Activated naive CD8-positive, alpha-beta T cell treated with anti-CD3 and anti-CD28 coated beads, Interleukin-2, amount 50 U/mL, for 24 hours (primary cell): ENCODE measurements around the gene SLC25A10.

Experiments
- ATAC-seq: fragments of 150-1000 bp; cut with Tn5 transposase; one replicate; pipeline ENCODE4 v1.10.0; 2021
- DNase-seq: peaks from one replicate; pipeline ENCODE4 v3.0.0; 2021
- H3K27ac Mint-ChIP-seq: one replicate; pipeline ENCODE4 v1.8.0; 2021; ENCODE audit warnings: mild to moderate bottlenecking, mixed read lengths
- H3K27me3 Mint-ChIP-seq: one replicate; pipeline ENCODE4 v1.8.0; 2021; ENCODE audit warnings: mixed read lengths
- H3K36me3 Mint-ChIP-seq: one replicate; pipeline ENCODE4 v1.8.0; 2021; ENCODE audit warnings: low read depth, mixed read lengths
- H3K4me1 Mint-ChIP-seq: one replicate; pipeline ENCODE4 v1.8.0; 2021; ENCODE audit warnings: mixed read lengths
- H3K4me3 Mint-ChIP-seq: one replicate; pipeline ENCODE4 v1.8.0; 2021; ENCODE audit warnings: mild to moderate bottlenecking, moderate library complexity, mixed read lengths
- H3K9me3 Mint-ChIP-seq: one replicate; pipeline ENCODE4 v1.8.0; 2021; ENCODE audit warnings: mixed read lengths

SLC25A10 gene

DNA sequence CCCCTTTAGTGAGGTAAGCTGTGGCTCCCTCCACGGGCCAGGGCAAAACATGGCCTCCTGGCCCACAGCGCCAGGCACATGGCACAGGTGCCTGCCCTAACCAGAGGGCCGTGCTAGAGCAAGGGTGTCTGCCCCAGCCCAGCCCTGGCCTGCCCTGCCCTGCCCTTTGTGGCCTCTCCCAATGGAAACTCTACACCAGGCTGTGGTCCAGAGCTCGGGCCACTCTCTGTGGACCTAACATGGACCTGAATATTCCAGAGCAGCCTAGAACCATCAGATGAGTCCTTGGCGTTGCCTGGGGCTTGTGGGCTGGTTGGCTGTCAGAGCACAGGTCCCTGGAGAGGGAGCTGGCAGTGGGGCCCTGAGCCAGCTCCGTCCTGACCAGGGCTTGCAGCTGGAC is 16.9 kb upstream of the SLC25A10 start:
- Mint-ChIP-seq H3K4me3 (no peak overlapping the region), H3K27ac (no peak overlapping the region), H3K27me3 (no peaks in the 10 kb centered on the region), H3K9me3 (no peaks in the 10 kb centered on the region), H3K4me1 (no peaks in the 10 kb centered on the region), H3K36me3 (peaks cover 29% of the 10 kb centered on the region)
- ATAC-seq = no peak
- no peak for DNase-seq

- peaks cover 3% of the 10 kb centered on the region for H3K4me1 Mint-ChIP-seq
Measured at GRCh38 chr17:81695801-81696200, 16.3 kb upstream of the SLC25A10 start.

DNA sequence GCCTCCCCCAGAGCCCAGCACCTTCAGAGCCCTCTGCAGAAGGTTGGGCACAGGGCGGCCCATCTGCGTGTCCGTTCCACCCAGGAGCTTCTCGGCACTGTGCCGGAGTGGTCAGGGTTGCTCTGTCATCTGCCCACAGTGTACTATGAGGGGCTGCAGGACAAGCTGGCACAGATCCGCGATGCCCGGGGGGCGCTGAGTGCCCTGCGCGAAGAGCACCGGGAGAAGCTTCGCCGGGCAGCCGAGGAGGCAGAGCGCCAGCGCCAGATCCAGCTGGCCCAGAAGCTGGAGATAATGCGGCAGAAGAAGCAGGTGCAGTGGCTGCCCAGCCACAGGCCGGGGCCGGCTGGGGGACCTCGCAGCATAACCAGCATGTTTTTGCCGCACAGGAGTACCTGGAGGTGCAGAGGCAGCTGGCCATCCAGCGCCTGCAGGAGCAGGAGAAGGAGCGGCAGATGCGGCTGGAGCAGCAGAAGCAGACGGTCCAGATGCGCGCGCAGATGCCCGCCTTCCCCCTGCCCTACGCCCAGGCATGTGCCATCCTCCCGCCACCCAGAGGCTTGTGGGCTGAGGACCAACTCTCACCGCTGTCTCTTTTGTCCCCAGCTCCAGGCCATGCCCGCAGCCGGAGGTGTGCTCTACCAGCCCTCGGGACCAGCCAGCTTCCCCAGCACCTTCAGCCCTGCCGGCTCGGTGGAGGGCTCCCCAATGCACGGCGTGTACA is 15.7 kb upstream of the SLC25A10 start:
- Mint-ChIP-seq H3K27me3 (no peaks in the 10 kb centered on the region), H3K27ac (no peak overlapping the region), H3K4me1 (peaks cover 8% of the 10 kb centered on the region), H3K4me3 (no peak overlapping the region), H3K9me3 (no peaks in the 10 kb centered on the region), H3K36me3 (peaks cover 32% of the 10 kb centered on the region)
- DNase-seq (no peak), ATAC-seq (no peak)

More at GRCh38 chr17:81695801-81696200, 16.3 kb upstream of the SLC25A10 start:
- no peak overlapping the region for H3K27ac Mint-ChIP-seq
- peaks cover 29% of the 10 kb centered on the region for H3K36me3 Mint-ChIP-seq
- ATAC-seq (no peak), DNase-seq (no peak)
- no peak overlapping the region for H3K4me3 Mint-ChIP-seq
- no peaks in the 10 kb centered on the region for H3K27me3 Mint-ChIP-seq
- H3K9me3 Mint-ChIP-seq = no peaks in the 10 kb centered on the region

- ATAC-seq (no peak), DNase-seq (no peak)
- Mint-ChIP-seq H3K4me3 (no peak overlapping the region), H3K9me3 (no peaks in the 10 kb centered on the region), H3K27me3 (no peaks in the 10 kb centered on the region), H3K27ac (no peak overlapping the region), H3K36me3 (peaks cover 33% of the 10 kb centered on the region), H3K4me1 (peaks cover 15% of the 10 kb centered on the region)
Measured at GRCh38 chr17:81697261-81698044, 14.6 kb upstream of the SLC25A10 start.

GRCh38 chr17:81700353-81701287 is 11.5 kb upstream of the SLC25A10 start:
- H3K4me3 Mint-ChIP-seq = peak overlapping the region; percentile 90
- DNase-seq (no peak), ATAC-seq (no peak)
- H3K9me3 Mint-ChIP-seq = no peaks in the 10 kb centered on the region
- peaks cover 24% of the 10 kb centered on the region for H3K4me1 Mint-ChIP-seq
- no peaks in the 10 kb centered on the region for H3K27me3 Mint-ChIP-seq
- peak overlapping the region; percentile 8 for H3K27ac Mint-ChIP-seq
- H3K36me3 Mint-ChIP-seq = peaks cover 45% of the 10 kb centered on the region

- peaks cover 52% of the 10 kb centered on the region for H3K36me3 Mint-ChIP-seq
- H3K9me3 Mint-ChIP-seq = no peaks in the 10 kb centered on the region
- DNase-seq = peak; percentile 38
- ATAC-seq = peak; percentile 20
- peaks cover 30% of the 10 kb centered on the region for H3K4me1 Mint-ChIP-seq
- no peaks in the 10 kb centered on the region for H3K27me3 Mint-ChIP-seq
- H3K27ac Mint-ChIP-seq = peak overlapping the region; percentile 95
- H3K4me3 Mint-ChIP-seq = peak overlapping the region; percentile 90
Measured at GRCh38 chr17:81701288-81702071, 10.6 kb upstream of the SLC25A10 start.

DNA sequence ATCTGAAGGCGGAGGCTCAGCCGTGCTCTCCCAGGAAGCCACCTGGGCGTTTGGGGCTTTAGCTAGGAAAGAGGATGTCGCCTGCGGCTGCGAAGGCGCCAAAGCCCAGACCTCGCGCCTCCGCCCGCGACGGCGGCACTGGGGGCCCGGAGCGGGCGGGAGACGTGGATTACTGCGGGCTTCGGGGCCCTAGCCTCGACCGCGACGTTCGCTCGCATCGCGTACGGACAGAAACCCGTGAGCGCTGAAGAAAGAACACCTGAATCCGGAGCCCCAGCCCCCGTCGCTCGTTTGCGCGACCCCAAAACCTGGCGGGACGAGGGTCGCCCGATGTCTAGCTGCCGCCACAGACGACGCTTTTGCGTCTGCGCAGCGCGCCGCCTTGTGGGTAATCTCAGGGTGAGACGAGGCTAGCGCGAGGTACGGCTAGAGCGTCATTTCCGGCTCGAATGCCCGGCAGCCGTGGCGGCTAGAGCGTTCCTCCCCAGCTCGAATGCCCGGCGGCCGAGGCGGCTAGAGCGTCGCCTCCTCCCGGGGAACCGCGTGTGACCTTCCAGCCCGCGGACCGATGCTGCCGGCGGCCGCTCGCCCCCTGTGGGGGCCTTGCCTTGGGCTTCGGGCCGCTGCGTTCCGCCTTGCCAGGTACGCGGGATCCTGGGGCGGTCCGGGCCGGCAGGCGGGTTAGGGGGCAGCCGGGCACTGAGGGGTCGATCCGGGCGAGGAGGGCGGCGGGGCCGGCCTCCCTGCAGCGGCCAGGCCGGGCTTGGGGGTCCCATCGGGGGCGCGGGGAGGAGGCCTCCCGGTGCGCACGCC is 8.9 kb upstream of the SLC25A10 start, which contains the start of gene MRPL12:
Gene MRPL12 (plus strand): TSS at position 434 of the 813 bp plus-strand sequence. CDS start 135 bp downstream, at position 569.
- H3K27ac Mint-ChIP-seq = peak within 1 kb of the TSS; percentile 95
- H3K9me3 Mint-ChIP-seq = no peaks in the 10 kb centered on the region
- H3K4me3 Mint-ChIP-seq = peak within 1 kb of the TSS; percentile 90
- DNase-seq (peak; percentile 93), ATAC-seq (peak; percentile 85)
- peaks cover 50% of the 10 kb centered on the region for H3K36me3 Mint-ChIP-seq
- no peaks in the 10 kb centered on the region for H3K27me3 Mint-ChIP-seq
- peaks cover 30% of the 10 kb centered on the region for H3K4me1 Mint-ChIP-seq

DNA sequence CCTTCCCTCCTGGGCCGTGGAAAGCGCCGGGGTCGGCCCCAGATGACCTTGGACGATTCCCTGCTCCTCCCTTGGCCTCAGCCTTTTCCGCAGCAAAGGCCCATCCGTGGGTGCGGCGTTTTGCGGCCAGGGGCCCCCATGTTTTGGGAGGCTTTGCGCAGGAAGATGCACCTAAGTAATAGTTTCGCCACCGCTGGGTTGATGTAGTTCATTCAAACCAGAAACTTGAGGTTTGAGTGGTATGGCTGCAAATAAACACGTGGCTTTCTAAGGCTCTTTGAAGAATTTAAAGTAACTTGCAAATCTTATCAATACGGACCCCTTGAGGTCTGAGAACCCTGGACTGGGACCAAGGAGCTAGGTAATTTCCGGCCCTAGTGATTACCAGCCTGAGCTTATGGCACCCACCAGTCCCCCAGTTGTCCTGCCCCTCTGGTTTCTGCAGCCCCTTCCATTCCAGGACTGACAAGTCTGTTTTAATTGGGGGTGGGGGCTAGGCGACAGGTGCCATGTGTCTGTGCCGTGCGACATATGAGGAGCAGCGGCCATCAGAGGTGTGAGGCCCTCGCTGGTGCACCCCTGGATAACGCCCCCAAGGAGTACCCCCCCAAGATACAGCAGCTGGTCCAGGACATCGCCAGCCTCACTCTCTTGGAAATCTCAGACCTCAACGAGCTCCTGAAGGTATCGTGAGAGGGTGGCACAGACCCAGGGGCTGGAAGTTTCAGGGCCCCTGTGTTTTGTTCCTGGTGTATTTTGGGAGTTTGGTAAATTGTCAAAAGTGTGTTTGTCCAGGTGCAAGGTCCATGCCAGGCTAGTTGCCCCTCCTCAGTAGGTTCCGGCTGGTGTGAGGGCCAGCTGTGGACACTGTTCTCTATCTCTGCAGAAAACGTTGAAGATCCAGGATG is 8.1 kb upstream of the SLC25A10 start:
- no peak for ATAC-seq
- Mint-ChIP-seq H3K36me3 (peaks cover 42% of the 10 kb centered on the region), H3K4me1 (peaks cover 30% of the 10 kb centered on the region)

GRCh38 chr17:81705518-81706231 is 6.4 kb upstream of the SLC25A10 start:
- Mint-ChIP-seq H3K9me3 (no peaks in the 10 kb centered on the region), H3K36me3 (peaks cover 40% of the 10 kb centered on the region), H3K27ac (peak overlapping the region; percentile 60), H3K27me3 (no peaks in the 10 kb centered on the region), H3K4me3 (peak overlapping the region; percentile 49), H3K4me1 (peaks cover 36% of the 10 kb centered on the region)
- no peak for DNase-seq
- ATAC-seq = no peak

More for the DNA sequence above, 8.1 kb upstream of the SLC25A10 start:
- H3K27ac Mint-ChIP-seq = peak overlapping the region; percentile 77
- no peak for DNase-seq
- no peaks in the 10 kb centered on the region for H3K9me3 Mint-ChIP-seq
- H3K27me3 Mint-ChIP-seq = no peaks in the 10 kb centered on the region
- H3K4me3 Mint-ChIP-seq = peak overlapping the region; percentile 90

GRCh38 chr17:81706232-81706611 is 5.9 kb upstream of the SLC25A10 start:
- Mint-ChIP-seq H3K9me3 (no peaks in the 10 kb centered on the region), H3K4me1 (peaks cover 36% of the 10 kb centered on the region), H3K4me3 (no peak overlapping the region), H3K27ac (peak overlapping the region; percentile 14), H3K36me3 (peaks cover 37% of the 10 kb centered on the region), H3K27me3 (no peaks in the 10 kb centered on the region)
- ATAC-seq (no peak), DNase-seq (no peak)

GRCh38 chr17:81706757-81707624 is 5.1 kb upstream of the SLC25A10 start:
- Mint-ChIP-seq H3K9me3 (no peaks in the 10 kb centered on the region), H3K4me3 (no peak overlapping the region), H3K27me3 (no peaks in the 10 kb centered on the region), H3K36me3 (peaks cover 32% of the 10 kb centered on the region), H3K27ac (no peak overlapping the region), H3K4me1 (peaks cover 35% of the 10 kb centered on the region)
- ATAC-seq (no peak), DNase-seq (no peak)
